ENCODE data around the gene PAK5. TPM values are rescaled to one million over a fixed set of nuclear protein-coding genes. Genes with fewer than 3 reads are reported as not detected.

Gene PAK5
- total RNA-seq, 1 donor from 2014 or later, result 0.17 TPM

- no peaks in the 10 kb centered on the region for H3K27me3 ChIP-seq (ENCODE audit: control insufficient read depth, insufficient read depth, low read length)
- H3K4me3 ChIP-seq (ENCODE audit: low read depth, low read length), result no peak overlapping the region
- DNase-seq (ENCODE audit: low read depth), result no peak
- H3K36me3 ChIP-seq (ENCODE audit: control insufficient read depth, insufficient read depth, low read length), result no peaks in the 10 kb centered on the region
- TF ChIP-seq CTCF (IDR thresholded peaks at IDR 0.05; ENCODE audit: insufficient read depth, low read length, poor library complexity, severe bottlenecking), result no peak
Measured at GRCh38 chr20:9628589-9628988, 210.3 kb downstream of the PAK5 start.

GRCh38 chr20:9628141-9628540, 210.7 kb downstream of the PAK5 start:
- Histone ChIP-seq H3K4me3 (ENCODE audit: low read depth, low read length) (no peak overlapping the region), H3K36me3 (ENCODE audit: control insufficient read depth, insufficient read depth, low read length) (no peaks in the 10 kb centered on the region), H3K27me3 (ENCODE audit: control insufficient read depth, insufficient read depth, low read length) (no peaks in the 10 kb centered on the region)
- no peak for DNase-seq (ENCODE audit: low read depth)
- no peak for TF ChIP-seq CTCF (IDR thresholded peaks at IDR 0.05; ENCODE audit: insufficient read depth, low read length, poor library complexity, severe bottlenecking)

DNA sequence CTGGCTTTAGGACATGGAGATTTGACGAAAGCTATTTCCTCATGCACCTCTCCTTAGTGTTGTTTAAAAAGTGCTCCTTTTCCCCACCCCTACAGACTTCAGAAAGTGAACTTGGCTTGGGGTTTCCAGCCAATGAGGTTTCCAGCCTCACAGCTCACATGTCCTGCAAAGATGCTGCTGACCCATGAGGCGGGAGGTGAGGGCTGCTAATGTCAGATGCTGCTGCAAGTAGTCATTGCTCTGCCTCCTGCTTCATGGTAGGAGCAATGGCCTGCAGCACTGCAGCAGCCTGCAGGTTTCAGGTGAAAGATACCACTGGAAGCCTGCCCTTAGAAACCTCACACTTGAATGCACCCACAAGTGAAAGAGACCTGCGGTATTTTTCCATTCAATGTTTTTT, 211.7 kb downstream of the PAK5 start:
- H3K27me3 ChIP-seq (ENCODE audit: control insufficient read depth, insufficient read depth, low read length), result no peaks in the 10 kb centered on the region
- DNase-seq (ENCODE audit: low read depth), result no peak
- TF ChIP-seq CTCF (IDR thresholded peaks at IDR 0.05; ENCODE audit: insufficient read depth, low read length, poor library complexity, severe bottlenecking), result no peak

GRCh38 chr20:9626357-9626756, 212.5 kb downstream of the PAK5 start:
- no peak for TF ChIP-seq CTCF (IDR thresholded peaks at IDR 0.05; ENCODE audit: insufficient read depth, low read length, poor library complexity, severe bottlenecking)
- DNase-seq (ENCODE audit: low read depth), result no peak
- no peak overlapping the region for H3K4me3 ChIP-seq (ENCODE audit: low read depth, low read length)
- H3K27me3 ChIP-seq (ENCODE audit: control insufficient read depth, insufficient read depth, low read length), result no peaks in the 10 kb centered on the region
- H3K36me3 ChIP-seq (ENCODE audit: control insufficient read depth, insufficient read depth, low read length), result no peaks in the 10 kb centered on the region

More for the DNA sequence above, 211.7 kb downstream of the PAK5 start:
- Histone ChIP-seq H3K4me3 (ENCODE audit: low read depth, low read length) (no peak overlapping the region), H3K36me3 (ENCODE audit: control insufficient read depth, insufficient read depth, low read length) (no peaks in the 10 kb centered on the region)

DNA sequence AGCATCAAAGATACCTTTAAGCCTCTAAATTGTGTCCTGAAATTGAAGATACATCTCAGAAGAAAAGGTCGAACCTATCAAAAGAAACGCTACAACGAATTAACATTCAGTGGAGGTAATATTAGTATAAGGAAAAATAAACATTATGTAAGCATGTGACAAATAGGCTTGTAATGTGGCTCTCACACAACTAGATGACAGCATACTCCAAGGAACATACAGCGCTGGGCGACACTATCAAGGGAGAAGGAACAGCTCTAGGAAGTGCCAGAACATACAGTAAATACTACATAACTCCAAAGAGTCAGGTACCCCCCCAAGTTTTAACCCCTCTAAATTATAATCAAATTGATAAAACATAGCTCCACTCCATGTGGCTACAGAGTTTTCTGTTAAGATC, 220.9 kb downstream of the PAK5 start:
- H3K36me3 ChIP-seq (ENCODE audit: control insufficient read depth, insufficient read depth, low read length), result no peaks in the 10 kb centered on the region
- H3K4me3 ChIP-seq (ENCODE audit: low read depth, low read length), result no peak overlapping the region
- H3K27me3 ChIP-seq (ENCODE audit: control insufficient read depth, insufficient read depth, low read length), result no peaks in the 10 kb centered on the region
- DNase-seq (ENCODE audit: low read depth), result no peak
- peak; percentile 33 for TF ChIP-seq CTCF (IDR thresholded peaks at IDR 0.05; ENCODE audit: insufficient read depth, low read length, poor library complexity, severe bottlenecking)

DNA sequence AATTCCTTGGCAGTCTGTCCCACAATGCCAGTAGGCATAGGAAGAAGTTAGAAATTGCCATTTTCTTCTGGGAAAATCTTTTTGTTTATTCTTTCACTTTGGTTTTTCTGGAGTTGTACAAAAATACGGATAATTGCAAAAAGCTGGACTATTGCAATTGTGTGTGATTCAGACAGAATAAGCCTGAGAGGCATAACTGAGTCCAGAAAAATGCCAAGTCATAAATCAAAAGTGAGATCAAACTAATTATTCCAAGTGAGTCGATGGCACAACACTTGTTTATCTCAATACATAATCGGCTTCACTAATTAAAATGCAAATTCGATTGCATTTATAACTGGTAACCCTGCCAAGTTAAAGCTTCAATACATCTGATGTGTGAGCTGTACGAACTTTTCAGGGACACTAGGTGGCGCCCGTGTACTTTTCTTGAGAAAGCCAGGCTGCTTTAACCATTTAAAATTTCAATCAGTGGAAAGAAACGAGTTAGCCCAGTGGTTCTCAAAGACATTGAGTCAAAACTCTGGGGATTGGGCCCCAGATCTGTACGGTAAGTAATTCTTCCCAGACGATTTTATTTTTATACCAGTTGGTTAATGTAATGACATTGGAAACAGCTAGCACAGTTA, 221.9 kb downstream of the PAK5 start:
- Histone ChIP-seq H3K36me3 (ENCODE audit: control insufficient read depth, insufficient read depth, low read length) (no peaks in the 10 kb centered on the region), H3K4me3 (ENCODE audit: low read depth, low read length) (no peak overlapping the region), H3K27me3 (ENCODE audit: control insufficient read depth, insufficient read depth, low read length) (no peaks in the 10 kb centered on the region)
- DNase-seq (ENCODE audit: low read depth), result no peak
- peak; percentile 75 for TF ChIP-seq CTCF (IDR thresholded peaks at IDR 0.05; ENCODE audit: insufficient read depth, low read length, poor library complexity, severe bottlenecking)
